GM13977 (cell line): ENCODE results near the gene NUPR2.
"Not testable (repeated sequence)": the region's sequence is repeated elsewhere in the genome, so short reads cannot be mapped to it uniquely, and the experiment has no call there.

Experiments used
- DNase-seq: peaks from one replicate; pipeline ENCODE4 v3.0.0; 2012; ENCODE audit warnings: low spot score
- CTCF ChIP-seq: IDR thresholded peaks from 2 replicates; pipeline ENCODE4 v1.5.1; 2012; ENCODE audit warnings: mild to moderate bottlenecking, control low read depth; ENCODE audit not compliant: insufficient read depth; ENCODE audit errors: extremely low read depth, missing control alignments
- in situ Hi-C: fragments of 300-500 bp; cut with MboI; formaldehyde crosslinking; loops from one replicate; pipeline ENCODE4 v1.12.0; 2022; ENCODE audit warnings: low sequenced_read_pairs, low pct_unique_long_range_greater_than_20kb, mixed read lengths, inconsistent platforms; ENCODE audit not compliant: unreplicated experiment

The NUPR2 gene

DNA sequence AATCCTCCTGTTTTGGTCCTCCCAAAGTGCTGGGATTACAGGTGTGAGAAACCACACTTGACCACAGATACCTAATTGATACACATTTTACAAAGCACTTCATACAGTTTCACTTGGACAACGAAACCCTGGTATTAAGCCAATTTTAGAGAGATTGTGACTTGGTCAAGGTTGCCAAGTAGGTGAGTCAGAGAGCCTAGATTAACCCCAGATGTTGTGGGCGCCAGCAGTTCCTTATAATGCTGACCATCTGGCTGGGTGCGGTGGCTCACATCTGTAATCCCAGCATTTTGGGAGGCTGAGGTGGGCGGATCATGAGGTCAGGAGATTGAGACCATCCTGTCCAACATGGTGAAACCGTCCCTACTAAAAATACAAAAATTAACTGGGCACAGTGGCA, 18.5 kb downstream of the NUPR2 start:
- DNase-seq: no peak
- in situ Hi-C loops: loop anchor here (25.0 kb wide), 1 partner anchor 460 kb away; no protein-coding TSS in a partner anchor
- no peak for TF ChIP-seq CTCF

- DNase-seq: no peak
- TF ChIP-seq CTCF: peak; percentile 24
- in situ Hi-C loops: loop anchor here (25.0 kb wide), 1 partner anchor 456 kb away; no protein-coding TSS in a partner anchor
These were observed 23.3 kb downstream of the NUPR2 start, which contains the start of gene PHKG1 for GRCh38 chr7:56092789-56093531. Gene PHKG1 (minus strand): TSS chr7:56092952. CDS start chr7:56088941, 4,011 bp downstream.

DNA sequence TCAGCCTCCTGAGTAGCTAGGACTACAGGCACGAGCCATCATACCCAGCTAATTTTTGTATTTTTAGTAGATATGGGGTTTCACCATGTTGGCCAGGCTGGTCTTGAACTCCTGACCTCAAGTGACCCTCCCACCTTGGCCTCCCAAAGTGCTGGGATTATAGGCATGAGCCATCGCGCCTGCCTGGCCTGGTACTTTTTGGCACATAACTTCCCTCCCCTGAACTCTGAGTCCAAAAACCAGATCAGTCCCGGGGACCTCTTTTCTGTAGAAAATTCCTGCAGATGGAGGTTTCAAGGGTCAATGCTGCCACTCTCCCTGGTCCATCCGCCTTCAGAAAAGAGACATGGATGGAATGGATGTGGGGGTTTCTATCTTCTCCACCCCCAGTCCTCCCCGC, 23.8 kb downstream of the NUPR2 start:
- in situ Hi-C loops: loop anchor here (25.0 kb wide), 1 partner anchor 455 kb away; no protein-coding TSS in a partner anchor
- not testable (repeated sequence) for DNase-seq

DNA sequence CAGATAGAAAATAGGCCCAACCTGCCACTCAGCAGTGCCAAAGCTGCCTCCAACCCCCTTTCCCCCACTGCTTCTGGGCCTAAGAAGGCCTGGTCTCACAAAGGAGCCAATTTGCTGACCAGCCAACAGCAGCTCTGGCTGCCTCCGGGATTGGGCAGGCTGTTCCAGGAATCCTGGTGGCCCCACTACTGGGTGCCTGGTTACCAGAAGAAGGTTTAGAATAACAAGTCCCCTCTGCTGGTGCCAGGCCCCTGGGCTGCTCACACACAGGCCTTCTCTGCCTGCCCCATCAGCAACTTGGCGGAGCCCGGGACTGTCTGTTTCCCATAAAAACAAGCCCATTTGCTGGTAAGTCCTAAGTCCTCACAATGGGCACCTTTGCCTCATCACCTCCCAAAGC, 24.6 kb downstream of the NUPR2 start:
- TF ChIP-seq CTCF: no peak
- in situ Hi-C loops: loop anchor here (25.0 kb wide), 1 partner anchor 454 kb away; no protein-coding TSS in a partner anchor
- no peak for DNase-seq

DNA sequence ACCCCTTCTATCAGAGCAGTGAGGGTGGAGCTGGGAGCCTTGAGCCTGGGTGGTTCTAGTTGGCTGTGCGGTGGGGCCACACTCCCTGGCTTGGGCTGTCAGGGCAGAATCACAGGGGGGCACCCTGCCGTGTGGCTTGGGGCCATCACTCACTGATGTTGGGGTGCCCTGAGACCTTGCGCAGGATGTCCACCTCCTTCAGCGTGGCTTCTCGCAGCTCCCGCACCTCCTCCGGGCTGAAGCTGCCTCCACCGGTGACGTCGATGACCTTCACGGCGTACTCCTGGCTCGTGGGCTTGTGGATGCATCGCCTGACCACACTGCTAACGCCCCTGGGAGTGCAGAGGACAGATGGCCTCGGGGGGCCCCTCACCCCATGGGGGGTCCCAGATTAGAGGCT, 28.8 kb downstream of the NUPR2 start:
- in situ Hi-C loops: loop anchor here (25.0 kb wide), 1 partner anchor 450 kb away; no protein-coding TSS in a partner anchor
- no peak for TF ChIP-seq CTCF
- no peak for DNase-seq

DNA sequence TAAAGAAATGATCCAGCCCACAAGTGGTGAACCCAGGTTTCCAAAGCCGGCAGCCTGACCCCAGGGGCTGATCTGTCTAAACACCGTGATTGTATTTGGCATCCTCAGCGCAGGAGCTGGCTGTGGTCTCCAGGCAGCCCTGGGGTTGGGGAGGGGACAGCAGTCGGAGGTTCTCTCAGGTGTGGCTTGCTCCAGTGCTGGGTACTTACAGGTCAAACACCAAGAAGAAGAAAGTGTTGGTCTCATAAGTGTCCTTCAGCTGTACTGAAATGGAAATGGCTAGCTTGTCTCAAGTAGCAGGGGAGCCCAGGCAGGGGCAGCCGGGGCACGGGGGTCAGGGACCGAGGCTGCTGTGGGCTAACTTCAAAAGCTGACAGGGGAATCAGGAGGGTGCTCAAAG, 29.5 kb downstream of the NUPR2 start:
- TF ChIP-seq CTCF: no peak
- no peak for DNase-seq
- in situ Hi-C loops: loop anchor here (25.0 kb wide), 1 partner anchor 449 kb away; no protein-coding TSS in a partner anchor

GRCh38 chr7:56083150-56083785, 32.9 kb downstream of the NUPR2 start:
- no peak for TF ChIP-seq CTCF
- in situ Hi-C loops: loop anchor here (25.0 kb wide), 1 partner anchor 446 kb away; no protein-coding TSS in a partner anchor
- DNase-seq: no peak
